Measurements from ENCODE around the gene MCF2L.

The MCF2L gene

DNA sequence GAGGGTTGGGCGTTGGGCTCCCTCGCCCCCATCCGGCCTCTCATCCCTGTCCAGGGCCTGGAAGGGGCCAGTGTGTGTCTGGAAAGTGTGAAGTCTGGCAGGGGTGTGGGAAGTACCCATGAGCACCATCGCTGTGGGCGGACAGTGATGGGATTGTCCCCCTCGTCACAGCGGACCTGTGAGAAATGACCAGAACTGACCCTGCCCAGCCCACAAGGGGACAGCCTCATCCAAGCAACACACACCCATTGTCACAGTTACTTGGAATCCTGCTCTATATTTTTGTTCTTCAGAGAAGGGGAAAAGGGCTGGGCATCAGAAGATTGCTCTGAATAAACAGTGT lies 18.6 kb downstream of the MCF2L start:
- Mint-ChIP-seq H3K4me1 (ENCODE audit: low read depth) (no peaks in the 10 kb centered on the region), H3K27me3 (ENCODE audit: low read depth) (no peaks in the 10 kb centered on the region), H3K36me3 (ENCODE audit: low read depth) (no peaks in the 10 kb centered on the region), H3K9me3 (no peaks in the 10 kb centered on the region), H3K27ac (no peak overlapping the region), H3K4me3 (no peak overlapping the region)

DNA sequence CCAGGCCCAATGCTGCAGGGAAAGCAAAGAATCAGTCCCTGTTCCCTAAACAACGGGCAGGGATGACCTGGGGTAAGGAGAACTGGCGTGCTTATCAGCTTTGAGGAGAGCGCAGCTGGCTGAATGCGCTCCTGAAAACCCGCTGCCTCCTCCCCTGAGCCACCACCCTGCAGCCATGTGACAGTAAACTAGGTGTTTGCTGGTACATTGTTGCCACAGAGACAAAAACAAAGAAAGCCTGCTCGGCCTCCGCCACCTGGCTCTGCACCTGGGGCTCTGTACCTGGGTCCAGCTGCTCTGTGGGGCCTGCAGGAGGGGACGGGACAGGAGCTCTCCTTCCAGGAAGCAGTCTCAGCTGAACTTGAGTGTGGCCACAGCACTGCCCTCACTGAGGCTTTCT lies 21.8 kb downstream of the MCF2L start:
- H3K36me3 Mint-ChIP-seq (ENCODE audit: low read depth) = no peaks in the 10 kb centered on the region
- no peaks in the 10 kb centered on the region for H3K4me1 Mint-ChIP-seq (ENCODE audit: low read depth)
- H3K9me3 Mint-ChIP-seq = no peaks in the 10 kb centered on the region
- H3K27me3 Mint-ChIP-seq (ENCODE audit: low read depth) = no peaks in the 10 kb centered on the region
- no peak overlapping the region for H3K4me3 Mint-ChIP-seq
- no peak overlapping the region for H3K27ac Mint-ChIP-seq

DNA sequence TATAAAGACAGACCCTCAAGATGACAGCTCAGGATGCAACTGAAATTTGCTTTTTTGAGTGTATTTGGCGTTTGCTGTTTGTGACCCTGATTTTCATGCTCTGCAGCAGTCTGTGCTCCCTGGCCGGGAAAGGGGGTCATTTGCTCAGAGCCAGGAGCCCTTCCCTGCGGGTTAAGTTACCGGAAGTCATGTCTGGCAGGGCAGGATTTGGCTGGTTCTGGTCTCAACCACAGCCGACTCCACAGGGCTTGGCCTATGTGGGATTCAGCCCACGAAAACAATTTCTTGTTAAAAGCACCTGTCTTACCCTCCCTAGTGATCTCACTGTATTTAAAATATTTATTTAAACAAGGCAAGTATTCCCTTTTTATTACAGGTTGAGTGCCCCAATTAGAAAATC lies 22.6 kb downstream of the MCF2L start:
- Mint-ChIP-seq H3K36me3 (ENCODE audit: low read depth) (no peaks in the 10 kb centered on the region), H3K4me1 (ENCODE audit: low read depth) (no peaks in the 10 kb centered on the region), H3K27ac (no peak overlapping the region), H3K4me3 (no peak overlapping the region), H3K27me3 (ENCODE audit: low read depth) (no peaks in the 10 kb centered on the region), H3K9me3 (no peaks in the 10 kb centered on the region)

DNA sequence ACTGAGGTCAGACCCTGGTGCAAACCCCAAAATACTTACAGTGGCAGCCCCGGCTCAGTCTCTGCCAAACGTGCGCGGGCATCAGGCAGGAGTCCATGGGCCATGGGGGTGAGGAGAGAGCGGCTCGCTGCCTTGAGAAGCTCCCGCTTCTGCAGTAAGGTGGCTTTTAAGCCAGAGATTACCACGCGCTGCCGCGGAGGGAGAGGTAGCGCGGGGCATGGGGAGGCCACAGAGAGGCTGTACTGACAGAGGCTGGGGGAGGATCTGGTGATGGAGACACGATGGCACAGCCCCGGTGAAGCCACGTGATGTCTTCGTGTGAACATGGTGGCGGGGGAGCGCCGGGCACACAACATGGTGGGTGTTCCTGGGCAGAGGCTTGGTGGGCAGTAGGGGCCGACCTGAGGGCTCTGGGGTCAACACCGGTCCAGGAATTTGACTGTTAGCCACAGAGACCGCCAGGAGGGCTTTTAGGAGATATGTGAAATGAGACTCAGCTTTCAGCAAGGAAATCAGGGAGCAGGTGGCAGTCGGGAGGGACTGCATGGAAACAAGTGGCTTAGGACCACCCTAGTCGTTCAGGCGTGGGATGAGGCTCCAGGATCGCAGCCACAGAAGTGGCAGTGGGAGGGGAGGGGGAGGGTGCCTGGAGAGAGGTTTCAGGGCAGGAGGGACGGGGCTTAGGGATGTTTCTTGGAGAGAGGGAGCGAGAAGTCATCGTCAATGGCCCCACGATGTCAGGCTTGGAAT lies 24.1 kb downstream of the MCF2L start:
- H3K27ac Mint-ChIP-seq = no peak overlapping the region
- H3K36me3 Mint-ChIP-seq (ENCODE audit: low read depth) = no peaks in the 10 kb centered on the region
- no peak overlapping the region for H3K4me3 Mint-ChIP-seq
- no peaks in the 10 kb centered on the region for H3K9me3 Mint-ChIP-seq
- no peaks in the 10 kb centered on the region for H3K27me3 Mint-ChIP-seq (ENCODE audit: low read depth)
- H3K4me1 Mint-ChIP-seq (ENCODE audit: low read depth) = no peaks in the 10 kb centered on the region

DNA sequence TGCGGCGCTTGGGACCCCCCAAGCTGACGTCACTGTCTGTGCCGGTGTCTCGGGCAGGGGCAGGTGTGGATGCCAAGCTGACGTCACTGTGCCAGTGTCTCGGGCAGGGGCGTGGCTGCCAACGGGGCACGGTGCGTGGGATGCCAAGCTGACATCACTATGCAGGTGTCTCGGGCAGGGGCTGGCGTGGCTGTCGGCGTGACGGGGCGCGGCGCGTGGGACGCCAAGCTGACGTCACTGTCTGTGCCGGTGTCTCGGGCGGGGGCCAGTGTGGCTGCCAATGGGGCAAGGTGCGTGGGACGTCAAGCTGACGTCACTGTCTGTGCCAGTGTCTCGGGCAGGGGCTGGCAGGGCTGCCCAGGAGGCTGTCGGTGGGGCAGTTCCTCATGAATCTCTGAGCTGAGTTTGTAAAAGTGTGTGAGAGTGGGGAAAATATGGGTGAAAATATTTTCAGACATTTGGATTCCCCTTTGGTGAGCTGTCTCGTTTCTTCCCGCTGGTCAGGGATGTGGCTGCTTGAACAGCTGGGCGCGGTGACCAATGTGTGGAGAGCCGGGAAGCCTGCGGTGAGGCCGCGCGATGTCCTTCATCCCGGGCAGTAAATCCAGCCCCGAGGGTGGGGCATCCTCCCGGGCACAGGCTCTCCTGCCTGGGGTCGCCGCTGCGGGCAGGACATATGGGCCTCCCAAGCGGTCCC lies 25.2 kb downstream of the MCF2L start:
- Mint-ChIP-seq H3K36me3 (ENCODE audit: low read depth) (no peaks in the 10 kb centered on the region), H3K4me3 (no peak overlapping the region), H3K27me3 (ENCODE audit: low read depth) (no peaks in the 10 kb centered on the region), H3K27ac (no peak overlapping the region), H3K9me3 (no peaks in the 10 kb centered on the region), H3K4me1 (ENCODE audit: low read depth) (no peaks in the 10 kb centered on the region)

DNA sequence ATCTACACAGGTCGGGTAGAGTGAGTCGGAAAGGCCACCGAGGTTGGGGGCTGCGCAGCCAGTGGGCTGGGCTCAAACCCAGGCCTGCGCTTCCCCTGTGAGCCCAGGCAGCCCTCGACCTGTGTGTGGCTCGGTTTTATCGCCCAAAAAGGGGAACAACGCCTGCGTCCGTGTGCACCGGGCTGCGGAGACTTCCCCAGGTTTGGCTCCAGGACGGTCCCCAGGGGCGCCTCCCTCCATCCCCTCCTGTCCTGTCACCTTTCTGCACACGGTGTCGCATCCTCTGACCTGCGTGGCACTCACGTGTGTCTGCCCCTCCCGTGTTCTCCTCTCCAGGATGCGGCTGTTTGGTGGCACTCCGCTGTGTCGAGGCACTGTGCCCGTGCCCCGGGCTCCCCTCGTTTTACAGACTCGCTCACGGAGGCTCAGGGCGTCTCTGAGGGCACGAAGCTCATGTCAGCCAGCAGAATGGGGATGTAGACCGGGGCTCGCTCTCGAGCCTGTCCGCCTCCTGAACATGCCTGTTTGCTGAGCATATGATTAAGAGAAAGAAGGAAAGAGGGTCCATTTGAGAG lies 25.9 kb downstream of the MCF2L start:
- Mint-ChIP-seq H3K27me3 (ENCODE audit: low read depth) (no peaks in the 10 kb centered on the region), H3K36me3 (ENCODE audit: low read depth) (no peaks in the 10 kb centered on the region), H3K9me3 (no peaks in the 10 kb centered on the region), H3K27ac (no peak overlapping the region), H3K4me1 (ENCODE audit: low read depth) (no peaks in the 10 kb centered on the region), H3K4me3 (no peak overlapping the region)

DNA sequence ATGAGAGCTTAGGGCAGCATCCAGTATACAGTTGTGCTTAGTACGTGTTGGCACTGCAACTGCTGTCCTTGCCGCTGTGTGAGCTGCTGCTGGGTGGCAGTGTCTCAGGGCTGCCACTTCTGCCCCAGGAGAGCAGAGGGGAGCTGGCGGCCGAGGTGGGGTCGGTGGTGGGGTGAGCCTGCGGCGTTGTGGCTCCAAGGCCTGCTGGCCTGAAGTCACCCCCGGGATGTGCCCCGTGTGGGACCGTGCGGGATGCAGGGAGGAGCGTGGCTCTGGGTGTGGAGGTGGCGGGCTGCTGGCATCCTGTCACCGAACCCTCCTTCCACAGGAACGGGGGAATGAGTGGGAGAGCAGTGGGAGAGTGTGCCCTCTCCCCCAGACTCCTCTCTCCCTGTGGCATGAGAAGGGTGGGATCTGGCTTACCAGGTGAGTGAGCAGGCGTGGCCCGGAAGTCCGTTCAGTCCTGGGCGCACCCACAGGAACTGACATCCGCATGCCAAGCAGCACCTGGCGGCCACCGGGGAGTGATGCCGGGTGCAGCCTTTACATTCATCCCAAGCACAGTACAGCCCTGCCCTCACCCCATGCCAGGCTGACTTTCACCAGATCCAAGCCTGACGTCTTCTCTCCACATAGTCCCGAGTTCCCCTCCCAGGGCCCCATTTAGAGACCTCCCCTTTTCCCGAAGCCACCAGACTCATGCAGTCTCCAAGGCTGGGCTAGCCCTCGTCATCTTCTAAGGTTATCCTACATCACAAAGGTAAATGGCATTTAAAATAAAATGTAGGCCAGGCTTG lies 26.6 kb downstream of the MCF2L start:
- Mint-ChIP-seq H3K9me3 (no peaks in the 10 kb centered on the region), H3K27me3 (ENCODE audit: low read depth) (no peaks in the 10 kb centered on the region), H3K36me3 (ENCODE audit: low read depth) (no peaks in the 10 kb centered on the region), H3K4me1 (ENCODE audit: low read depth) (no peaks in the 10 kb centered on the region), H3K27ac (no peak overlapping the region), H3K4me3 (no peak overlapping the region)

DNA sequence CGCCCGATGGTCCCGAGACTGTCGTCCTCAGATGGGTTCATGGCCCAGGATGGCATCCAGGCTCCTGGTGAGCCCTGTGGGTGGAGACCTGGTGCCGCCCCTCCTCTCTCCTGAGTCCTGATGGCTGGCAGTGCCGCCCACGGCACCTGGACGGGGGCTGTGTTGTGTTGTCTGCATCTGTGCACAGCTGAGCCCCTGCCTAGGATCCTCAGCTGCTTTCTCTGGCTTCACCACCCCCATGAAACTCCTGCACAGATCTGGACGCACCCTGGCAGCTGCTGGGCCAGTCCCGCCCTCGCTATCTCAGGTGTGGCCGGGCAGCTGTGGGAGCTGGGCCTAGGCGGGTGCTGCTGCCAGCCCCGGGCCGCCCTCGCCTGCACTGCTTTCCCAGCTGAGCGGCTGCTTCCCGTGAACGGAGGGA lies 27.7 kb downstream of the MCF2L start:
- no peaks in the 10 kb centered on the region for H3K36me3 Mint-ChIP-seq (ENCODE audit: low read depth)
- H3K4me1 Mint-ChIP-seq (ENCODE audit: low read depth) = no peaks in the 10 kb centered on the region
- no peaks in the 10 kb centered on the region for H3K9me3 Mint-ChIP-seq
- no peak overlapping the region for H3K4me3 Mint-ChIP-seq
- no peaks in the 10 kb centered on the region for H3K27me3 Mint-ChIP-seq (ENCODE audit: low read depth)
- H3K27ac Mint-ChIP-seq = no peak overlapping the region

DNA sequence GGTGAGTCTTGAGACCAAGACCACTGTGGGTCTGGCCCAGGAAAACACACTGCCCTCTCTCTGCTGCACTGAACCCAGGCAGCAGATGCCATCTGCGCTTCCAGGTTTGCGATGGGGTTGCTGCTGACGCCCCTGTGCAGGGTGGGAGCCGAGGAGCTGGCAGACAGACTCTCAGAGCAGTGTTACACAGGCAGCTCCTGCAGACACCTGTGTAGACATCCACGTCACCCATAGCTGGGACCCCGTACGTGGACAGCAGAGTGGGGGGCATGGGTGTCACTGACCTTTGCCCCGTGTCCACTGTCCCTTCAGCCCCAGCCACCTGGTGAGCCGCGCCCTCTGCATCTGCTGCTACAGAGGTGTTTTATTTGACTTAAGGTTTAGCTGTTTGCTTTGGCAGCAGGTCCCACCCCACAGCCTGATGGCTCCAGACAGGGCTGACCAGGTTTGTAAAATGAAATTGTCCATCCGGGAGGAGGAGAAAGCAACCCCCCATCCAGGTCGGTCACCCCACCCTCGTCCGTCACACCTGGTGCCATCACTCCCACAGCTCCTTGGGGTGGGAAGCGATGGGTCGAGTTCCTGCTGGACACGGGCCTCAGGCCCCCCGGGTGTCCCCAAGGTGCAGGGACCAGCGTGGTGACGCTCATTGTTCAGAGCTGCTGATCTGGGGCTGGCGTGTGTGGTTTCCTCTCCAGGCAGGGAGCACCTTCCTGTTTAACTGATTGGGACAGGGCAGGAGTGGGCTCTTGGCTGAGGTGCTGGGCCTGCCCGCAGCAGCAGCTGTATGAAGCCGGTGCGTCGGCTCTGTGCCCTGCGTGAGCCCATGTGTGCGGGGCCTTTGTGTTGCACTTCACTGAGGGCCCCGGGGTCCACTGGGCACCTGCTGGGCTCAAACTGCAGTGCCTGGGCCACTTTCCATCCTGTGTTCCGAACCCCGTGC lies 28.4 kb downstream of the MCF2L start:
- H3K27me3 Mint-ChIP-seq (ENCODE audit: low read depth) = no peaks in the 10 kb centered on the region
- H3K27ac Mint-ChIP-seq = no peak overlapping the region
- H3K9me3 Mint-ChIP-seq = no peaks in the 10 kb centered on the region
- no peaks in the 10 kb centered on the region for H3K36me3 Mint-ChIP-seq (ENCODE audit: low read depth)
- H3K4me3 Mint-ChIP-seq = no peak overlapping the region
- no peaks in the 10 kb centered on the region for H3K4me1 Mint-ChIP-seq (ENCODE audit: low read depth)

DNA sequence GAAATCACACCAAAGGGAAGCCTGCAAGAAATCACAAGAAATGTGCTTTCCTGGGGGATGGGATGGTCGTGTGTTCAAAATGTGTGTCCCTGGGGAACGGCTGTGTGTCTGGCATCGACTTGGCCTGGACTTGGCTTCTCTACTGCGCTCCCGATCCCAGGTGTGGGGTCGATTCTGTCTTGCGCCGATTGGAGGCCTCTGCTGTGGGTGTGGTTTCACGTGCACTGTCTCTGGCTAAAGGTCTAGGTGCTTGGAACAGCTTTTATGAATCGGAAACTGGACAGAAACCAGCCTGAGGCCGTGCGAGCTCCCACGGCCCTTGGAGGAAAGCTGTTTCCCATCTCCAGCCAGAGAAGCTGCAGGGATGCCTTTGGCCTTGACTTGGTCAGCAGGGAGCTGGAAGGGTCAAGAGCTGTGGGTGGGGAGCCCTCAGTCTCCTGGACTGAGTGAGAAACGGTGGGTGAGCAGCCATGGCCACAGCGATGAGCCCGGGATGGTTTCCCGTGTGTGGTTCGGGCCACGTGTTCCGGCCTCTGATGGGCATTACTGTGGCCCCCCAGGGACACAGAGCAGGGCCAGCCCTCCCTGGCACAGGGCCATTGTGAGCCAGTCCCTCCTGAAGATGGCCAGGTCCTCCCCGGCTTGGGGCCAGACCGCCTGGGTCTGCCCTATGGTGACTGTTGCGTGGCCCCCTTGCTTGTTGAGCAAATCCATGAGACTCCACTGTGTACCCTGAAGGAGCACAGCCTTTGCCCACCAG lies 29.7 kb downstream of the MCF2L start:
- no peaks in the 10 kb centered on the region for H3K9me3 Mint-ChIP-seq
- no peaks in the 10 kb centered on the region for H3K27me3 Mint-ChIP-seq (ENCODE audit: low read depth)
- H3K27ac Mint-ChIP-seq = no peak overlapping the region
- H3K36me3 Mint-ChIP-seq (ENCODE audit: low read depth) = no peaks in the 10 kb centered on the region
- H3K4me1 Mint-ChIP-seq (ENCODE audit: low read depth) = no peaks in the 10 kb centered on the region
- no peak overlapping the region for H3K4me3 Mint-ChIP-seq

DNA sequence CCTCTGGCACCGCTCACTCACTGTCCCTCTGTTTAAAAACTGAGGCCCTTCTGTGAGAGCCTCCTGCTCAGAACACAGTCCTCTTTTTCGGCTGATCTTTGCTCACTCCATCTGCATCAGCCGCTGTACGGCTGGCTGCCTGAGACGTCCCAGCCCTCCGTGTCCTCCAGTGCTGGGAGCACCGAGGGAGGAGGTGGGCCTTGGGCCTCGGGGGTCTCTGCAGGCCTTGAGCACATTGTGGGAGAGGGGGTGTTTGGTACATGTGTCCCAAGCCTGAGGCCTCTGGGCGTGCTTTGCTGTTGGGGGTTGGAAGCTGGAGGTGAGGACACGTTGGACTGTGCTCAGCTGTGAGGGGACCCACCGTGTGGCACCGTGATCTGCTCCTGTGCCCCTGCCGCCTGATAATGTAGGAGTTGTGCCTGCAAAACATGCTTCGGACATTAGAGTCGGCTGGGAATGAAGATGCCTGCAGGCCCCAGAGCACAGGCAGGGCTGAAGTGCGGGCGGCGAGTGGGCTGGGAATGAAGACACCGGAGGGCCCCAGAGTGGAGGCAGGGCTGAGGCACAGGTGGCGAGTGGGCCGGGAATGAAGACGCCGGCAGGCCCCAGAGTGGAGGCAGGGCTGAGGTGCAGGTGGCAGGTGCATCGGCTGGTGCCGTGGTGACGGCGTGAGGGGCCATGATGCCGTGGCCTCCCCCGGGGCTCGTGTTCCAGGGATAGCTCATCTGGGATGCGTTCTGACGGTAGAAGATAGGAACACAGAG lies 30.6 kb downstream of the MCF2L start:
- H3K4me1 Mint-ChIP-seq (ENCODE audit: low read depth) = no peaks in the 10 kb centered on the region
- no peaks in the 10 kb centered on the region for H3K9me3 Mint-ChIP-seq
- H3K27me3 Mint-ChIP-seq (ENCODE audit: low read depth) = no peaks in the 10 kb centered on the region
- H3K27ac Mint-ChIP-seq = no peak overlapping the region
- no peaks in the 10 kb centered on the region for H3K36me3 Mint-ChIP-seq (ENCODE audit: low read depth)
- no peak overlapping the region for H3K4me3 Mint-ChIP-seq

DNA sequence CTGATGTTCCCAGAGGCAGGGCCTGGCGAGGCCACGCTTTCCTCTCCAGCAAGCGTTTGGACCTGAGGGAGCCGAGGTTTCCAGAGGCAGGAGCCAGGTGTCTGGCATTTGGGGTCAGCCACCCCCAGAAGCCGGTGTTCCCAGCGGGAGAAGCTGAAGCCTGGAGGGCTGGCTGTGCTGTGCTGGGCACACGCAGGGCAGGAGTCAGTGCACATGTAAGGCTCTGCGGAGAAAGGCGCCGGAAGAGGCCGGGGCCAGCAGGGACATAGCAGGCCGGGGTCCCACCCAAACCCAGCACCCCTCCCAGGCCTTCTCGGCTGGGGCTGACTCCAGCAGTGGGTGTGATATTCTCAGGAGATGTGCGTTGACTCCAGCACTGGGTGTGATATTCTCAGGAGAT lies 31.6 kb downstream of the MCF2L start:
- H3K27ac Mint-ChIP-seq = no peak overlapping the region
- H3K4me1 Mint-ChIP-seq (ENCODE audit: low read depth) = no peaks in the 10 kb centered on the region

More for the DNA sequence above, 31.6 kb downstream of the MCF2L start:
- no peak overlapping the region for H3K4me3 Mint-ChIP-seq
- peaks cover 3% of the 10 kb centered on the region for H3K9me3 Mint-ChIP-seq
- H3K36me3 Mint-ChIP-seq (ENCODE audit: low read depth) = no peaks in the 10 kb centered on the region
- no peaks in the 10 kb centered on the region for H3K27me3 Mint-ChIP-seq (ENCODE audit: low read depth)
